ENCODE results near the gene CRACR2A.

Gene CRACR2A

GRCh38 chr12:3572560-3572959 is 180.3 kb downstream of the CRACR2A start:
- H3K27ac ChIP-seq, result no peak overlapping the region
- TF ChIP-seq CTCF (conservative IDR thresholded peaks at IDR 0.05), result no peak

DNA sequence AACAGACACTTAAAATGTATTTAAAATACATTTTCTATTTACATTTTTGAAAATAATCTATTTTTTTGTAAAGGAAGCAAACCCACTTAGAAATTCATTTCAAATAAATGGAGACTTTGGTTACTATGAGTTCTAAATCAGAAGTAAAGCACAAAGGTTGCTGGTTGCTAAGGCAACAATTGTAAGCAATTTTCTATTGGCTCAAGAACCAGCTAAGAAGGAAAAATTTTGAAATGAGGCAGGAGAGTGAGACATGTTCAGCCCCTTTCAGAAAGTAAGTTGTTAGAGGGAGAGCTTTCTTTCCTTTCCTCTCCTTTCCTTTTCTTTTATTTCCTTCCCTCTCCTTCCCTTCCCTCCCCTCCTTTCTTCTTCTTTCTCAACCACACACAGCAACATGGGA is 181.2 kb downstream of the CRACR2A start:
- no peak for TF ChIP-seq CTCF (conservative IDR thresholded peaks at IDR 0.05)
- H3K27ac ChIP-seq, result no peak overlapping the region

DNA sequence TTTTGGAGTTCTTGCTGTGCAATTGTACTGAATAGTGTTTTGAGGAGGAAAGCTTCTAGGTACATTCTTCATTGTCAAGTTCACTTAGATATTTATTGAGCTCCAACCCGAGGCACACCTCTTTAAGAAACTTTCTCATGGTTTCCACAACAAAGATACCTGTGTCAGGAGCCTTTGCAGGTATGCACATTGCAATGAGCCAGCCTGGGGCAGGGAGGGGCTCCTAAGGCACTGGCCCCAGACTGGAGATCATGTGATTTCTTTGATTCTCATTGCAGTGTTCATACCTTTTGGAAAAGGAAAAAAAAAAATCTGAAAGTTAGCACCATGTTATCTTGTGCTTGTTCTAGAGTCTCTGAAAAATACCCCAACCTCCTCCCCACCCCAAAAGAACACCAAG is 181.6 kb downstream of the CRACR2A start:
- TF ChIP-seq CTCF (conservative IDR thresholded peaks at IDR 0.05), result no peak

DNA sequence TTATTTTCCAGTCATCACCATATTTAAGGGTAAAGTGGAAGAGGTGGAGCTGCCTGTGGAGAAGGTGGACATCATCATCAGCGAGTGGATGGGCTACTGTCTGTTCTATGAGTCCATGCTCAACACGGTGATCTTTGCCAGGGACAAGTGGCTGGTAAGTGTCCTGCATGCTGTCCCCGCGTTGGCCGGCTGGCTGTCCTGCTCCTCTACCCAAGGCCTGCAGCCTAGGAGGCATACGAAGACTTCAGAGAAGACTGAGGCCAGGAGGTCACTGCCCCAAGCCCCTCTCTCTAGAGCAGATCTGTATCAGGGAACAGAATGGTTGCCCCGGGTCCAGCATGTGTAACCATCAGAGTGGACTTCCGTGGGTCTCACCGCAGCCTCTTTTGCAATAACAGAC is 184.2 kb downstream of the CRACR2A start:
- TF ChIP-seq CTCF (conservative IDR thresholded peaks at IDR 0.05), result no peak
- no peak overlapping the region for H3K27ac ChIP-seq

More for the DNA sequence above, 181.6 kb downstream of the CRACR2A start:
- H3K27ac ChIP-seq, result no peak overlapping the region

GRCh38 chr12:3565985-3566384 is 186.9 kb downstream of the CRACR2A start:
- H3K27ac ChIP-seq, result no peak overlapping the region
- TF ChIP-seq CTCF (conservative IDR thresholded peaks at IDR 0.05), result no peak
